ENCODE results near the gene QRICH1. TPM values are rescaled to one million over a fixed set of nuclear protein-coding genes. Genes with fewer than 3 reads are reported as not detected.

Gene QRICH1
- total and polyA plus RNA-seq, 12 donors, result 46.2 to 101 (median 78.9) TPM

DNA sequence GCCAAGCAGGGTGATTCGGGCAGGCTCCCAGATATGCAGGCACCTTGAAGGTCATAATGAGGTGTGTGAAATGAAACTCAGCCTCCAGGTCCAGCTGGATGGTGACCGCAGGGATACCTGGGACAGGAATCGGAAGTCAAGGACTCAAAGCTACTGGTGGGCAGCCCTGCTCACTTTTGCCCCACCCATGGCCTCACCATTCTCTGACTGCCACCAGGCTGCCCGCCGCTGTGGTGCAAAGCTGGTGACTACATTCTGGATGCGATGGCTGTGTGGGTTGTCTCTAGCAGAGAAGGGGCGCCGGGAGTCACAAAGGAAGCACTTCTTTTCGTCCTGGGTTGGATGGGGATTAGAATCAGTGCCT, 38.2 kb upstream of the QRICH1 start:
- no peaks in the 10 kb centered on the region for H3K9me3 ChIP-seq (replicated peaks in 1 of 3)
- H3K4me3 ChIP-seq, result peak overlapping the region in 3 of 4 donors; percentile 59 to 92 (median 65)
- 18 to 34% (median 24%) methylated on average over 3 to 9 of the region's 9 CpGs for WGBS, 4 donors
- H3K27me3 ChIP-seq, result no peaks in the 10 kb centered on the region
- intact Hi-C loops (cut with DNase I), result no loop called here
- peak overlapping the region; percentile 75 to 96 (median 83) for H3K27ac ChIP-seq
- H3K36me3 ChIP-seq (replicated peaks in 1 of 2), result peaks cover 0 to 38% of the 10 kb centered on the region in 2 donors
- TF ChIP-seq, protein P1, sequence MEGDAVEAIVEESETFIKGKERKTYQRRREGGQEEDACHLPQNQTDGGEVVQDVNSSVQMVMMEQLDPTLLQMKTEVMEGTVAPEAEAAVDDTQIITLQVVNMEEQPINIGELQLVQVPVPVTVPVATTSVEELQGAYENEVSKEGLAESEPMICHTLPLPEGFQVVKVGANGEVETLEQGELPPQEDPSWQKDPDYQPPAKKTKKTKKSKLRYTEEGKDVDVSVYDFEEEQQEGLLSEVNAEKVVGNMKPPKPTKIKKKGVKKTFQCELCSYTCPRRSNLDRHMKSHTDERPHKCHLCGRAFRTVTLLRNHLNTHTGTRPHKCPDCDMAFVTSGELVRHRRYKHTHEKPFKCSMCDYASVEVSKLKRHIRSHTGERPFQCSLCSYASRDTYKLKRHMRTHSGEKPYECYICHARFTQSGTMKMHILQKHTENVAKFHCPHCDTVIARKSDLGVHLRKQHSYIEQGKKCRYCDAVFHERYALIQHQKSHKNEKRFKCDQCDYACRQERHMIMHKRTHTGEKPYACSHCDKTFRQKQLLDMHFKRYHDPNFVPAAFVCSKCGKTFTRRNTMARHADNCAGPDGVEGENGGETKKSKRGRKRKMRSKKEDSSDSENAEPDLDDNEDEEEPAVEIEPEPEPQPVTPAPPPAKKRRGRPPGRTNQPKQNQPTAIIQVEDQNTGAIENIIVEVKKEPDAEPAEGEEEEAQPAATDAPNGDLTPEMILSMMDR (IDR thresholded peaks at IDR 0.05), result no peak
- TF ChIP-seq POLR2A (IDR thresholded peaks at IDR 0.05), result no peak
- peak in 1 of 7 donors; percentile 32 for DNase-seq
- peaks cover 11 to 28% of the 10 kb centered on the region in 2 donors for H3K4me1 ChIP-seq (replicated peaks in 1 of 2)

DNA sequence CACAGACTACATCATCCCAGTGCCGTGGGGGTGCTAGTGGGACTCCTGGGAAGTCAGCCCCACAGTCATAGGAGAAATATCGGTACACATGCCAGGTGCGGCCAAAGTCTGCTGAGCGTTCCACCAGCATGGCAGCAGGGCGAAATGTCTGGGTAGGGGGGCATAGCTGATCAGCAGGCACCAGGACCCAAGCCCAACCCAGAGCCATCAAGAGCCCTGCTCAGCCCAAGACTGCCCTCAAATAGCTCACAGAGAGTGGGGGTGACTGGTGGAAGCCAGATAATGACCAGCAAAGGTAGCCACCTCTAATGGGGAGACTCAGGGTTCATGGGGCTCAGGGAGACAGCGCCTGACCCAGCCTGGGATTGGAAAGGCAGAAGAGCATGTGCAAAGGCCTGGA, 37.7 kb upstream of the QRICH1 start:
- peaks cover 0 to 43% of the 10 kb centered on the region in 2 donors for H3K36me3 ChIP-seq (replicated peaks in 1 of 2)
- intact Hi-C loops (cut with DNase I), result no loop called here
- TF ChIP-seq POLR2A (IDR thresholded peaks at IDR 0.05), result no peak
- TF ChIP-seq, protein P1 (IDR thresholded peaks at IDR 0.05), result no peak
- H3K27ac ChIP-seq, result peak overlapping the region in 4 of 5 donors; percentile 82 to 96 (median 84)
- no peaks in the 10 kb centered on the region for H3K27me3 ChIP-seq
- WGBS, 4 donors, result 81 to 100% (median 87%) methylated on average over 1 to 6 of the region's 6 CpGs
- H3K4me3 ChIP-seq, result peak overlapping the region in 1 of 4 donors; percentile 92
- H3K4me1 ChIP-seq (replicated peaks in 1 of 2), result peaks cover 11 to 28% of the 10 kb centered on the region in 2 donors
- no peaks in the 10 kb centered on the region for H3K9me3 ChIP-seq (replicated peaks in 1 of 3)
- DNase-seq, result no peak

DNA sequence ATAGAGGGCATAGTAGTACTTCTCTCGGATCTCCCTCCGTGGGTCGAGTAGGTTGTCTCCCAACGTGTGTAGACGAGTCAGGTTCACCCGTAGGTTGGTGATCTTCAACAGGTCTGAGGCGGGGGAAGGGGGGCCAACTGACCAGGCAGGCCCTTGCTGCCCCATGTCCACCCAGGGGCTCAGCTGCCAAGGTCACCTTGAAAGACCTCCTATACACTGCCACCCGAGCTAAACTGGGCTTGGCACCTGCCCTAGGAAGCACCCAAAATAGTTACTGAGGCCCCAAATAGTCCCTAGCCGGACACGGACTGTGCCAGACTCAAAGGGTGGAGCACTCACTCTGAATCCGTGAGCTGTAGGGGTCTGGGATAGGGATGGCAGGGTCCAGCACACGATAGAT, 37.2 kb upstream of the QRICH1 start:
- 77 to 83% (median 80%) methylated on average over 7 to 12 of the region's 12 CpGs for WGBS, 4 donors
- TF ChIP-seq POLR2A (IDR thresholded peaks at IDR 0.05), result no peak
- TF ChIP-seq, protein P1 (IDR thresholded peaks at IDR 0.05), result no peak
- no peak overlapping the region for H3K4me3 ChIP-seq
- H3K36me3 ChIP-seq (replicated peaks in 1 of 2), result peaks cover 0 to 48% of the 10 kb centered on the region in 2 donors
- intact Hi-C loops (cut with DNase I), result no loop called here
- H3K27me3 ChIP-seq, result no peaks in the 10 kb centered on the region
- no peak for DNase-seq
- peaks cover 11 to 28% of the 10 kb centered on the region in 2 donors for H3K4me1 ChIP-seq (replicated peaks in 1 of 2)
- no peaks in the 10 kb centered on the region for H3K9me3 ChIP-seq (replicated peaks in 1 of 3)
- H3K27ac ChIP-seq, result peak overlapping the region in 1 of 5 donors; percentile 96

DNA sequence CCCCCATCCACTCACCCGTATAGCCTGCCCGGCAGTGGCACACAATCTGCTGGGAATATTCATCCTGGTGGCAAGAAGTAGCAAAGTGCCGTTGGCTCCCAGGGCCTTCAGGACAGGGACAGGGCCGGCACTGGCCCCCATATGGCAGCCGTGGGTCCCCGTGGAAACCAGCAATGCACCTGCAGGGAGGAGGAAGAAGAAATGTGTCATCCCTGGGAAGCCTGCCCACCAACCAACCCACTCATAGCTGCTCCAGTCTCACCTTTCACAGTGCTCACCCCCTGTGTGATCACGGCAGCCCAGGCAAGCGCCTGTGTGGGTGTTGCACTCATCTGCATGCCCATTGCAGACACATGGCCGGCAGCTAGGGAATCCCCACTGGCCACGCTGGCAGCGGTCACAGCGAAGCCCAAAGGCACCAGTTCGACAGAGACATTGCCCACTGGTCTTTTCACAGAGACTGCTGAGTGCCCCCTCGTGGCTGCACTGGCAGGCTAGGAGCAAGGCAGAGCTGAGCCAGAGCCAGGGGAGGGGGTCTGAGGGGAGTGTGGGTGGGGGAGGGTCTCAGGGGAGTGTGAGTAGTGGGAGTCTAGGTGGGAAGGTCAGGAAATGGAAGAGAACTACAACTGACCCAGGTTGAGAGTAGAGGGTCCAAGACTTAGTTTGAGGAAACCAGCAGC, 31.3 kb upstream of the QRICH1 start:
- DNase-seq, result no peak
- peaks cover under 1 to 2% of the 10 kb centered on the region in 2 donors for H3K4me1 ChIP-seq (replicated peaks in 1 of 2)
- H3K27ac ChIP-seq, result peak overlapping the region in 1 of 5 donors; percentile 13
- H3K36me3 ChIP-seq (replicated peaks in 1 of 2), result peaks cover 0 to 88% of the 10 kb centered on the region in 2 donors
- H3K27me3 ChIP-seq, result no peaks in the 10 kb centered on the region
- intact Hi-C loops (cut with DNase I), result no loop called here
- WGBS, 4 donors, result 70 to 82% (median 75%) methylated on average over 8 to 14 of the region's 14 CpGs
- H3K4me3 ChIP-seq, result no peak overlapping the region
- TF ChIP-seq POLR2A (IDR thresholded peaks at IDR 0.05), result no peak
- H3K9me3 ChIP-seq (replicated peaks in 1 of 3), result no peaks in the 10 kb centered on the region

DNA sequence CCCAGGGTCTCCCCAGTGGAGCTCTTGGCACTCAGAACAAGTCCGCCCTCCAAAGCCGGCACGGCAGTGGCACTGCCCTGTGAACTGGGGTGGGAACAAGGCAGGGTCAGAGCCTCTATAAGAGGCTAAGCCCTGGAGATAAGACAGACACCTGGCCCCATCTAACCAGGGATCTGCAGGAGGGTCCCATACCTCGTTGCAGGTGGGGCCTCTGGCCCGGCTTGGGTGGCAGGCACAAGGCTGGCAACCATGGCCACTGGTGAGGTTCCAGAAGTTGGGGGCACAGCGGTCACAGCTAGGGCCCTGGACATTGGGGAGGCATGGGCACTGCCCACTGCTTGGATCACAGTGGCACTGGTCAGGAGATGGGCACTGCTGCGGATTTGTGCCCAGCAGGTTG, 30.3 kb upstream of the QRICH1 start:
- Histone ChIP-seq H3K27me3 (no peaks in the 10 kb centered on the region), H3K4me3 (no peak overlapping the region), H3K9me3 (replicated peaks in 1 of 3) (no peaks in the 10 kb centered on the region), H3K27ac (no peak overlapping the region), H3K36me3 (replicated peaks in 1 of 2) (peaks cover 0 to 79% of the 10 kb centered on the region in 2 donors), H3K4me1 (replicated peaks in 1 of 2) (peaks cover 9 to 11% of the 10 kb centered on the region in 2 donors)
- WGBS, 4 donors, result 68 to 85% (median 83%) methylated on average over 3 to 7 of the region's 7 CpGs
- DNase-seq, result no peak
- intact Hi-C loops (cut with DNase I), result no loop called here
- TF ChIP-seq, protein P1 (IDR thresholded peaks at IDR 0.05), result no peak
- TF ChIP-seq POLR2A (IDR thresholded peaks at IDR 0.05), result no peak
